Liver (tissue), 9 donors: Measurements from ENCODE around the gene EPHA6. TPM values are rescaled to one million over a fixed set of nuclear protein-coding genes. Genes with fewer than 3 reads are reported as not detected.

Experiments
- DNase-seq: peaks from one replicate; pipeline ENCODE4 v3.0.0-alpha.2; 2017; ENCODE audit warnings: low spot score
- H3K27ac ChIP-seq, 2 donors: one replicate each; pipeline ENCODE4 v1.7.0; 2013; ENCODE audit warnings: inconsistent platforms in 2 of 2, low read length in 2 of 2, control low read depth in 1 of 2, low read depth in 1 of 2, mild to moderate bottlenecking in 1 of 2
- H3K27me3 ChIP-seq, 4 donors: one replicate each; pipeline versions ENCODE4 v1.6.1 to v1.7.0; 2013; ENCODE audit warnings: low read length in 3 of 4, inconsistent platforms in 1 of 4, mild to moderate bottlenecking in 1 of 4, moderate library complexity in 1 of 4; ENCODE audit not compliant: control insufficient read depth in 4 of 4, insufficient read depth in 4 of 4
- H3K36me3 ChIP-seq, 4 donors: one replicate each; pipeline versions ENCODE4 v1.6.1 to v1.7.0; 2013; ENCODE audit warnings: low read length in 3 of 4, mild to moderate bottlenecking in 3 of 4, low read depth in 1 of 4, moderate library complexity in 1 of 4; ENCODE audit not compliant: control insufficient read depth in 4 of 4, insufficient read depth in 3 of 4
- H3K4me1 ChIP-seq, 4 donors: one replicate each; pipeline versions ENCODE4 v1.6.1 to v1.7.0; 2013; ENCODE audit warnings: low read length in 3 of 4, mild to moderate bottlenecking in 3 of 4, moderate library complexity in 1 of 4; ENCODE audit not compliant: control insufficient read depth in 4 of 4, insufficient read depth in 4 of 4
- H3K4me3 ChIP-seq, 3 donors: one replicate each; pipeline versions ENCODE4 v1.6.1 to v1.7.0; 2013; ENCODE audit warnings: low read length in 3 of 3, control low read depth in 1 of 3, low read depth in 1 of 3, mild to moderate bottlenecking in 1 of 3
- H3K9ac ChIP-seq, 2 donors: one replicate each; pipeline ENCODE4 v1.7.0; 2013; ENCODE audit warnings: low read length in 2 of 2, mild to moderate bottlenecking in 2 of 2, moderate library complexity in 2 of 2, control low read depth in 1 of 2, low read depth in 1 of 2
- H3K9me3 ChIP-seq, 4 donors: one replicate each; pipeline versions ENCODE4 v1.6.1 to v1.7.0; 2013; ENCODE audit warnings: low read length in 3 of 4; ENCODE audit not compliant: control insufficient read depth in 4 of 4
- EGR1 ChIP-seq, 2 donors: IDR thresholded peaks; 2 replicates each; pipeline ENCODE4 v1.6.1; 2016 to 2018; ENCODE audit warnings: antibody characterized with exemption in 2 of 2, low read depth in 2 of 2
- FOXA1 ChIP-seq: IDR thresholded peaks from 2 replicates; pipeline ENCODE4 v1.6.1; 2016; ENCODE audit warnings: antibody characterized with exemption
- FOXA2 ChIP-seq: IDR thresholded peaks from 2 replicates; pipeline ENCODE4 v1.6.1; 2016; ENCODE audit warnings: antibody characterized with exemption
- GABPA ChIP-seq, 2 donors: IDR thresholded peaks in 1 of 2; conservative IDR thresholded peaks in 1 of 2; 2 replicates each; pipeline ENCODE4 v1.6.1; 2016; ENCODE audit warnings: antibody characterized with exemption in 2 of 2, mild to moderate bottlenecking in 1 of 2, moderate library complexity in 1 of 2
- HNF4A ChIP-seq, 2 donors: conservative IDR thresholded peaks; 2 replicates each; pipeline ENCODE4 v1.6.1; 2016; ENCODE audit warnings: antibody characterized with exemption in 2 of 2, mild to moderate bottlenecking in 2 of 2
- HNF4G ChIP-seq: IDR thresholded peaks from 2 replicates; pipeline ENCODE4 v1.6.1; 2016; ENCODE audit warnings: antibody characterized with exemption
- JUND ChIP-seq, 2 donors: IDR thresholded peaks; 2 replicates each; pipeline ENCODE4 v1.6.1; 2016; ENCODE audit warnings: antibody characterized with exemption in 2 of 2
- NR2F2 ChIP-seq: IDR thresholded peaks from 2 replicates; pipeline ENCODE4 v1.6.1; 2016; ENCODE audit warnings: antibody characterized with exemption
- RAD21 ChIP-seq, 2 donors: IDR thresholded peaks; 2 replicates each; pipeline ENCODE4 v1.6.1; 2016; ENCODE audit warnings: antibody characterized with exemption in 2 of 2, mild to moderate bottlenecking in 2 of 2
- RXRA ChIP-seq, 2 donors: IDR thresholded peaks; 2 replicates each; pipeline ENCODE4 v1.6.1; 2017 to 2018; ENCODE audit warnings: antibody characterized with exemption in 2 of 2, mild to moderate bottlenecking in 1 of 2
- SP1 ChIP-seq: IDR thresholded peaks from 2 replicates; pipeline ENCODE4 v1.6.1; 2018; ENCODE audit warnings: antibody characterized with exemption, mild to moderate bottlenecking
- TAF1 ChIP-seq: conservative IDR thresholded peaks from 2 replicates; pipeline ENCODE4 v1.6.1; 2016; ENCODE audit warnings: antibody characterized with exemption, mild to moderate bottlenecking
- YY1 ChIP-seq: IDR thresholded peaks from 2 replicates; pipeline ENCODE4 v1.6.1; 2016; ENCODE audit warnings: antibody characterized with exemption, mild to moderate bottlenecking
- WGBS: extraction: QIAGEN DNeasy Blood & Tissue Kit; methylation state at CpG from one replicate; pipeline ENCODE4 v1.1.7; 2013; 5-methylcytosine and 5-hydroxymethylcytosine counted together
- polyA plus RNA-seq, 2 donors: library from polyadenylated mRNA; stranded (reverse) in 1 of 2; unstranded in 1 of 2; fragments of 200-250 nt in 1 of 2; fragments of >200 nt in 1 of 2; fragmentation: Nextera tagmentation in 1 of 2; extraction: Ambion mirVana in 1 of 2; gene quantifications; one replicate each; pipeline versions ENCODE4 v1.2.1 to v1.2.3, GENCODE V29; 2013 to 2015
- total RNA-seq, 2 donors: library from RNA; depleted of rRNA; stranded (reverse); fragments of >200 nt; gene quantifications; one replicate each; pipeline ENCODE4 v1.2.3, GENCODE V29; 2014
- TF ChIP-seq, protein P1 (sequence below): IDR thresholded peaks from 2 replicates; pipeline ENCODE4 v1.6.1; 2016; ENCODE audit warnings: antibody characterized with exemption, mild to moderate bottlenecking
- TF ChIP-seq, protein P2 (sequence below): IDR thresholded peaks from 2 replicates; pipeline ENCODE4 v1.6.1; 2016; ENCODE audit warnings: antibody characterized with exemption
- TF ChIP-seq, protein P3 (sequence below): fragments of 150-350 bp; IDR thresholded peaks from 2 replicates; pipeline ENCODE4 v1.5.1; 2017; ENCODE audit warnings: improper control_type of control experiment, low read depth, low read length; ENCODE audit not compliant: missing input control
- TF ChIP-seq, protein P4 (sequence below): IDR thresholded peaks from 2 replicates; pipeline ENCODE4 v1.6.1; 2016; ENCODE audit warnings: antibody characterized with exemption
- TF ChIP-seq, protein P5 (sequence below): IDR thresholded peaks from 2 replicates; pipeline ENCODE4 v1.6.1; 2016; ENCODE audit warnings: antibody characterized with exemption
- donor health status: healthy.
- donor health status: healthy.
- donor health status: healthy.
- donor health status: healthy.
- donor health status: healthy.

The EPHA6 gene
- total and polyA plus RNA-seq, 4 donors, result 0.05 to 0.17 (median 0.05) TPM; not detected in 1

DNA sequence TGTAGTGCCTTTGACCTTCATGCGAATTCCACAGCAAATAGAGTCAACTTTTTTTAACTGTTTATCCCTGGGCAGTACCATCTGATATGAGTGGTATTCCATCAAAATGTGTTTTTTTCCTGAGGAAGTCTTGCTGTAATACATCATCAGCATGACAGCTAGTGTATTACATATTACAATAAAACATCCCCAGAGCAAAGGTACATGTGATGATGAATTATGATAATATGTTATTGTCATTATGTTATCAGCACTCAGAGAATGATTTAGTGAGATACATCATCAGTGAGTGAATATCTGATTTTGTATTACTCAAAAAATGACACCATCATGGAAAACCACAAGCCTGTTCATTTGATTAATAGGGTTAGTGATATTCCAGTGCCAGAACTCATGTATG is 880.5 kb downstream of the EPHA6 start:
- WGBS, result 69% methylated on average over 1 of the region's 1 CpG
- Histone ChIP-seq H3K27me3 (no peaks in the 10 kb centered on the region), H3K36me3 (no peaks in the 10 kb centered on the region), H3K27ac (no peak overlapping the region), H3K9me3 (no peaks in the 10 kb centered on the region), H3K9ac (no peak overlapping the region), H3K4me3 (no peak overlapping the region), H3K4me1 (no peaks in the 10 kb centered on the region)
- no peak for DNase-seq
- TF ChIP-seq, protein P1, sequence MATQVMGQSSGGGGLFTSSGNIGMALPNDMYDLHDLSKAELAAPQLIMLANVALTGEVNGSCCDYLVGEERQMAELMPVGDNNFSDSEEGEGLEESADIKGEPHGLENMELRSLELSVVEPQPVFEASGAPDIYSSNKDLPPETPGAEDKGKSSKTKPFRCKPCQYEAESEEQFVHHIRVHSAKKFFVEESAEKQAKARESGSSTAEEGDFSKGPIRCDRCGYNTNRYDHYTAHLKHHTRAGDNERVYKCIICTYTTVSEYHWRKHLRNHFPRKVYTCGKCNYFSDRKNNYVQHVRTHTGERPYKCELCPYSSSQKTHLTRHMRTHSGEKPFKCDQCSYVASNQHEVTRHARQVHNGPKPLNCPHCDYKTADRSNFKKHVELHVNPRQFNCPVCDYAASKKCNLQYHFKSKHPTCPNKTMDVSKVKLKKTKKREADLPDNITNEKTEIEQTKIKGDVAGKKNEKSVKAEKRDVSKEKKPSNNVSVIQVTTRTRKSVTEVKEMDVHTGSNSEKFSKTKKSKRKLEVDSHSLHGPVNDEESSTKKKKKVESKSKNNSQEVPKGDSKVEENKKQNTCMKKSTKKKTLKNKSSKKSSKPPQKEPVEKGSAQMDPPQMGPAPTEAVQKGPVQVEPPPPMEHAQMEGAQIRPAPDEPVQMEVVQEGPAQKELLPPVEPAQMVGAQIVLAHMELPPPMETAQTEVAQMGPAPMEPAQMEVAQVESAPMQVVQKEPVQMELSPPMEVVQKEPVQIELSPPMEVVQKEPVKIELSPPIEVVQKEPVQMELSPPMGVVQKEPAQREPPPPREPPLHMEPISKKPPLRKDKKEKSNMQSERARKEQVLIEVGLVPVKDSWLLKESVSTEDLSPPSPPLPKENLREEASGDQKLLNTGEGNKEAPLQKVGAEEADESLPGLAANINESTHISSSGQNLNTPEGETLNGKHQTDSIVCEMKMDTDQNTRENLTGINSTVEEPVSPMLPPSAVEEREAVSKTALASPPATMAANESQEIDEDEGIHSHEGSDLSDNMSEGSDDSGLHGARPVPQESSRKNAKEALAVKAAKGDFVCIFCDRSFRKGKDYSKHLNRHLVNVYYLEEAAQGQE, result no peak
- TF ChIP-seq, protein P2, sequence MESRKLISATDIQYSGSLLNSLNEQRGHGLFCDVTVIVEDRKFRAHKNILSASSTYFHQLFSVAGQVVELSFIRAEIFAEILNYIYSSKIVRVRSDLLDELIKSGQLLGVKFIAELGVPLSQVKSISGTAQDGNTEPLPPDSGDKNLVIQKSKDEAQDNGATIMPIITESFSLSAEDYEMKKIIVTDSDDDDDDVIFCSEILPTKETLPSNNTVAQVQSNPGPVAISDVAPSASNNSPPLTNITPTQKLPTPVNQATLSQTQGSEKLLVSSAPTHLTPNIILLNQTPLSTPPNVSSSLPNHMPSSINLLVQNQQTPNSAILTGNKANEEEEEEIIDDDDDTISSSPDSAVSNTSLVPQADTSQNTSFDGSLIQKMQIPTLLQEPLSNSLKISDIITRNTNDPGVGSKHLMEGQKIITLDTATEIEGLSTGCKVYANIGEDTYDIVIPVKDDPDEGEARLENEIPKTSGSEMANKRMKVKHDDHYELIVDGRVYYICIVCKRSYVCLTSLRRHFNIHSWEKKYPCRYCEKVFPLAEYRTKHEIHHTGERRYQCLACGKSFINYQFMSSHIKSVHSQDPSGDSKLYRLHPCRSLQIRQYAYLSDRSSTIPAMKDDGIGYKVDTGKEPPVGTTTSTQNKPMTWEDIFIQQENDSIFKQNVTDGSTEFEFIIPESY, result no peak
- TF ChIP-seq HNF4A (conservative IDR thresholded peaks at IDR 0.05), result no peak
- no peak for TF ChIP-seq RAD21 (IDR thresholded peaks at IDR 0.05)
- no peak for TF ChIP-seq FOXA1
- TF ChIP-seq GABPA (IDR thresholded peaks at IDR 0.05 in 1 of 2, conservative IDR thresholded peaks at IDR 0.05 in 1 of 2), result no peak
- TF ChIP-seq, protein P3, sequence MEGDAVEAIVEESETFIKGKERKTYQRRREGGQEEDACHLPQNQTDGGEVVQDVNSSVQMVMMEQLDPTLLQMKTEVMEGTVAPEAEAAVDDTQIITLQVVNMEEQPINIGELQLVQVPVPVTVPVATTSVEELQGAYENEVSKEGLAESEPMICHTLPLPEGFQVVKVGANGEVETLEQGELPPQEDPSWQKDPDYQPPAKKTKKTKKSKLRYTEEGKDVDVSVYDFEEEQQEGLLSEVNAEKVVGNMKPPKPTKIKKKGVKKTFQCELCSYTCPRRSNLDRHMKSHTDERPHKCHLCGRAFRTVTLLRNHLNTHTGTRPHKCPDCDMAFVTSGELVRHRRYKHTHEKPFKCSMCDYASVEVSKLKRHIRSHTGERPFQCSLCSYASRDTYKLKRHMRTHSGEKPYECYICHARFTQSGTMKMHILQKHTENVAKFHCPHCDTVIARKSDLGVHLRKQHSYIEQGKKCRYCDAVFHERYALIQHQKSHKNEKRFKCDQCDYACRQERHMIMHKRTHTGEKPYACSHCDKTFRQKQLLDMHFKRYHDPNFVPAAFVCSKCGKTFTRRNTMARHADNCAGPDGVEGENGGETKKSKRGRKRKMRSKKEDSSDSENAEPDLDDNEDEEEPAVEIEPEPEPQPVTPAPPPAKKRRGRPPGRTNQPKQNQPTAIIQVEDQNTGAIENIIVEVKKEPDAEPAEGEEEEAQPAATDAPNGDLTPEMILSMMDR, result no peak
- TF ChIP-seq, protein P4, sequence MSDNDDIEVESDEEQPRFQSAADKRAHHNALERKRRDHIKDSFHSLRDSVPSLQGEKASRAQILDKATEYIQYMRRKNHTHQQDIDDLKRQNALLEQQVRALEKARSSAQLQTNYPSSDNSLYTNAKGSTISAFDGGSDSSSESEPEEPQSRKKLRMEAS, result no peak
- no peak for TF ChIP-seq EGR1 (IDR thresholded peaks at IDR 0.05; ENCODE audit: low read depth in 2 of 2)
- no peak for TF ChIP-seq HNF4G
- no peak for TF ChIP-seq FOXA2
- no peak for TF ChIP-seq JUND (IDR thresholded peaks at IDR 0.05)
- no peak for TF ChIP-seq RXRA (IDR thresholded peaks at IDR 0.05)
- TF ChIP-seq YY1, result no peak
- TF ChIP-seq NR2F2, result no peak
- no peak for TF ChIP-seq SP1
- TF ChIP-seq, protein P5, sequence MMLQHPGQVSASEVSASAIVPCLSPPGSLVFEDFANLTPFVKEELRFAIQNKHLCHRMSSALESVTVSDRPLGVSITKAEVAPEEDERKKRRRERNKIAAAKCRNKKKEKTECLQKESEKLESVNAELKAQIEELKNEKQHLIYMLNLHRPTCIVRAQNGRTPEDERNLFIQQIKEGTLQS, result no peak
- TF ChIP-seq TAF1, result no peak
